HEK293 (cell line): Measurements from ENCODE around the gene MLLT10.

Source experiments
- GLIS1 ChIP-seq: fragments of 450-650 bp; formaldehyde crosslinking; IDR thresholded peaks from 2 replicates; pipeline ENCODE4 v1.5.1; 2016; ENCODE audit warnings: missing biosample characterization, missing genetic modification characterization
- GLIS2 ChIP-seq: fragments of 450-650 bp; formaldehyde crosslinking; IDR thresholded peaks from 2 replicates; pipeline ENCODE4 v1.5.1; 2016; ENCODE audit warnings: missing biosample characterization, missing genetic modification characterization
- KLF8 ChIP-seq: fragments of 450-650 bp; formaldehyde crosslinking; IDR thresholded peaks from 2 replicates; pipeline ENCODE4 v1.5.1; 2016; ENCODE audit warnings: missing biosample characterization, missing genetic modification characterization
- MYNN ChIP-seq: fragments of 450-650 bp; formaldehyde crosslinking; IDR thresholded peaks from 2 replicates; pipeline ENCODE4 v1.5.1; 2016; ENCODE audit warnings: missing biosample characterization, missing genetic modification characterization, borderline replicate concordance
- OSR2 ChIP-seq: fragments of 450-650 bp; formaldehyde crosslinking; IDR thresholded peaks from 2 replicates; pipeline ENCODE4 v1.5.1; 2016; ENCODE audit warnings: missing biosample characterization, missing genetic modification characterization
- OVOL3 ChIP-seq: fragments of 450-650 bp; formaldehyde crosslinking; IDR thresholded peaks from 2 replicates; pipeline ENCODE4 v1.5.1; 2016; ENCODE audit warnings: missing biosample characterization, missing genetic modification characterization
- TRIM28 ChIP-seq: IDR thresholded peaks from 2 replicates; pipeline ENCODE4 v1.6.1; 2011; ENCODE audit warnings: low read length, control low read depth, borderline replicate concordance
- ZBTB1 ChIP-seq: fragments of 450-650 bp; formaldehyde crosslinking; IDR thresholded peaks from 2 replicates; pipeline ENCODE4 v1.5.1; 2016; ENCODE audit warnings: missing biosample characterization, missing genetic modification characterization
- ZBTB6 ChIP-seq: fragments of 450-650 bp; formaldehyde crosslinking; IDR thresholded peaks from 2 replicates; pipeline ENCODE4 v1.5.1; 2017; ENCODE audit warnings: missing biosample characterization, missing genetic modification characterization
- ZEB2 ChIP-seq: fragments of 450-650 bp; formaldehyde crosslinking; IDR thresholded peaks from 2 replicates; pipeline ENCODE4 v1.5.1; 2016; ENCODE audit warnings: missing biosample characterization, missing genetic modification characterization
- ZFP3 ChIP-seq: fragments of 450-650 bp; formaldehyde crosslinking; IDR thresholded peaks from 2 replicates; pipeline ENCODE4 v1.5.1; 2016; ENCODE audit warnings: low read depth, missing biosample characterization, missing genetic modification characterization
- ZNF16 ChIP-seq: fragments of 450-650 bp; formaldehyde crosslinking; IDR thresholded peaks from 2 replicates; pipeline ENCODE4 v1.5.1; 2016; ENCODE audit warnings: low read depth, missing biosample characterization, missing genetic modification characterization
- ZNF24 ChIP-seq: fragments of 450-650 bp; formaldehyde crosslinking; IDR thresholded peaks from 2 replicates; pipeline ENCODE4 v1.5.1; 2016; ENCODE audit warnings: missing biosample characterization, missing genetic modification characterization
- ZNF248 ChIP-seq: fragments of 450-650 bp; formaldehyde crosslinking; IDR thresholded peaks from 2 replicates; pipeline ENCODE4 v1.5.1; 2017; ENCODE audit warnings: missing biosample characterization, missing genetic modification characterization
- ZNF311 ChIP-seq: fragments of 450-650 bp; formaldehyde crosslinking; IDR thresholded peaks from 2 replicates; pipeline ENCODE4 v1.5.1; 2017; ENCODE audit warnings: missing biosample characterization, missing genetic modification characterization, borderline replicate concordance
- ZNF335 ChIP-seq: fragments of 450-650 bp; formaldehyde crosslinking; conservative IDR thresholded peaks from 2 replicates; pipeline ENCODE4 v1.5.1; 2016; ENCODE audit warnings: missing biosample characterization, missing genetic modification characterization
- ZNF341 ChIP-seq: fragments of 450-650 bp; formaldehyde crosslinking; IDR thresholded peaks from 2 replicates; pipeline ENCODE4; 2016; ENCODE audit warnings: low read depth, missing biosample characterization, missing genetic modification characterization
- ZNF391 ChIP-seq: fragments of 450-650 bp; formaldehyde crosslinking; IDR thresholded peaks from 2 replicates; pipeline ENCODE4 v1.5.1; 2016; ENCODE audit warnings: low read depth, missing biosample characterization, missing genetic modification characterization, borderline replicate concordance
- ZNF394 ChIP-seq: fragments of 450-650 bp; formaldehyde crosslinking; IDR thresholded peaks from 2 replicates; pipeline ENCODE4 v1.5.1; 2016; ENCODE audit warnings: missing biosample characterization, missing genetic modification characterization, mild to moderate bottlenecking, moderate library complexity, borderline replicate concordance
- ZNF510 ChIP-seq: fragments of 450-650 bp; formaldehyde crosslinking; IDR thresholded peaks from 2 replicates; pipeline ENCODE4 v1.5.1; 2018; ENCODE audit warnings: mild to moderate bottlenecking, missing genetic modification characterization, missing biosample characterization; ENCODE audit not compliant: insufficient replicate concordance
- ZNF600 ChIP-seq: fragments of 450-650 bp; formaldehyde crosslinking; IDR thresholded peaks from 2 replicates; pipeline ENCODE4 v1.5.1; 2016; ENCODE audit warnings: missing biosample characterization, missing genetic modification characterization
- ZNF830 ChIP-seq: fragments of 450-650 bp; IDR thresholded peaks from 2 replicates; pipeline ENCODE4 v1.5.0; 2018; ENCODE audit warnings: missing biosample characterization, missing genetic modification characterization, low read depth, mild to moderate bottlenecking, moderate library complexity
- TF ChIP-seq, protein P1 (sequence below): fragments of 450-650 bp; formaldehyde crosslinking; IDR thresholded peaks from 2 replicates; pipeline ENCODE4 v1.5.1; 2016; ENCODE audit warnings: missing biosample characterization, missing genetic modification characterization, borderline replicate concordance
- TF ChIP-seq, protein P2 (sequence below): fragments of 450-650 bp; formaldehyde crosslinking; optimal IDR thresholded peaks from 2 replicates; pipeline ENCODE3; 2016; ENCODE audit warnings: missing biosample characterization, mild to moderate bottlenecking, missing genetic modification characterization
- TF ChIP-seq, protein P3 (sequence below): fragments of 450-650 bp; formaldehyde crosslinking; IDR thresholded peaks from 2 replicates; pipeline ENCODE4 v1.5.1; 2016; ENCODE audit warnings: missing biosample characterization, missing genetic modification characterization
- TF ChIP-seq, protein P4 (sequence below): fragments of 450-650 bp; formaldehyde crosslinking; IDR thresholded peaks from 2 replicates; pipeline ENCODE4 v1.5.1; 2016; ENCODE audit warnings: missing biosample characterization, missing genetic modification characterization
- TF ChIP-seq, protein P5 (sequence below): fragments of 450-650 bp; formaldehyde crosslinking; IDR thresholded peaks from 2 replicates; pipeline ENCODE4 v1.5.1; 2016; ENCODE audit warnings: missing biosample characterization, missing genetic modification characterization

The MLLT10 gene

GRCh38 chr10:21517134-21518031 is 16.6 kb upstream of the MLLT10 start (continued):
- TF ChIP-seq, protein P1, sequence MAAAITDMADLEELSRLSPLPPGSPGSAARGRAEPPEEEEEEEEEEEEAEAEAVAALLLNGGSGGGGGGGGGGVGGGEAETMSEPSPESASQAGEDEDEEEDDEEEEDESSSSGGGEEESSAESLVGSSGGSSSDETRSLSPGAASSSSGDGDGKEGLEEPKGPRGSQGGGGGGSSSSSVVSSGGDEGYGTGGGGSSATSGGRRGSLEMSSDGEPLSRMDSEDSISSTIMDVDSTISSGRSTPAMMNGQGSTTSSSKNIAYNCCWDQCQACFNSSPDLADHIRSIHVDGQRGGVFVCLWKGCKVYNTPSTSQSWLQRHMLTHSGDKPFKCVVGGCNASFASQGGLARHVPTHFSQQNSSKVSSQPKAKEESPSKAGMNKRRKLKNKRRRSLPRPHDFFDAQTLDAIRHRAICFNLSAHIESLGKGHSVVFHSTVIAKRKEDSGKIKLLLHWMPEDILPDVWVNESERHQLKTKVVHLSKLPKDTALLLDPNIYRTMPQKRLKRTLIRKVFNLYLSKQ (tag by site-specific recombination) = no peak
- TF ChIP-seq ZEB2 (tag by site-specific recombination) = peak; percentile 82
- peak; percentile 92 for TF ChIP-seq ZNF600 (tag by site-specific recombination)
- TF ChIP-seq GLIS1 (tag by site-specific recombination) = peak; percentile 33; the same call in 1 of the 2 replicates
- TF ChIP-seq ZFP3 = no peak
- no peak for TF ChIP-seq MYNN
- no peak for TF ChIP-seq TRIM28
- TF ChIP-seq ZNF24 (tag by site-specific recombination) = peak; percentile 58; the same call in 1 of the 2 replicates
- TF ChIP-seq, protein P2, sequence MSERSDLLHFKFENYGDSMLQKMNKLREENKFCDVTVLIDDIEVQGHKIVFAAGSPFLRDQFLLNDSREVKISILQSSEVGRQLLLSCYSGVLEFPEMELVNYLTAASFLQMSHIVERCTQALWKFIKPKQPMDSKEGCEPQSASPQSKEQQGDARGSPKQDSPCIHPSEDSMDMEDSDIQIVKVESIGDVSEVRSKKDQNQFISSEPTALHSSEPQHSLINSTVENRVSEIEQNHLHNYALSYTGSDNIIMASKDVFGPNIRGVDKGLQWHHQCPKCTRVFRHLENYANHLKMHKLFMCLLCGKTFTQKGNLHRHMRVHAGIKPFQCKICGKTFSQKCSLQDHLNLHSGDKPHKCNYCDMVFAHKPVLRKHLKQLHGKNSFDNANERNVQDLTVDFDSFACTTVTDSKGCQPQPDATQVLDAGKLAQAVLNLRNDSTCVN (tag by site-specific recombination) = peak; percentile 93
- no peak for TF ChIP-seq ZNF16 (tag by site-specific recombination)
- no peak for TF ChIP-seq ZNF341
- no peak for TF ChIP-seq ZNF311 (tag by site-specific recombination)
- no peak for TF ChIP-seq ZNF830 (tag by site-specific recombination)
- TF ChIP-seq OSR2 (tag by site-specific recombination) = peak; percentile 21
- peak; percentile 88 for TF ChIP-seq ZNF394 (tag by site-specific recombination)
- no peak for TF ChIP-seq ZBTB1 (tag by site-specific recombination)
- TF ChIP-seq ZNF335 = peak; percentile 72
- peak; percentile 62; the same call in 1 of the 2 replicates for TF ChIP-seq GLIS2
- TF ChIP-seq, protein P3, sequence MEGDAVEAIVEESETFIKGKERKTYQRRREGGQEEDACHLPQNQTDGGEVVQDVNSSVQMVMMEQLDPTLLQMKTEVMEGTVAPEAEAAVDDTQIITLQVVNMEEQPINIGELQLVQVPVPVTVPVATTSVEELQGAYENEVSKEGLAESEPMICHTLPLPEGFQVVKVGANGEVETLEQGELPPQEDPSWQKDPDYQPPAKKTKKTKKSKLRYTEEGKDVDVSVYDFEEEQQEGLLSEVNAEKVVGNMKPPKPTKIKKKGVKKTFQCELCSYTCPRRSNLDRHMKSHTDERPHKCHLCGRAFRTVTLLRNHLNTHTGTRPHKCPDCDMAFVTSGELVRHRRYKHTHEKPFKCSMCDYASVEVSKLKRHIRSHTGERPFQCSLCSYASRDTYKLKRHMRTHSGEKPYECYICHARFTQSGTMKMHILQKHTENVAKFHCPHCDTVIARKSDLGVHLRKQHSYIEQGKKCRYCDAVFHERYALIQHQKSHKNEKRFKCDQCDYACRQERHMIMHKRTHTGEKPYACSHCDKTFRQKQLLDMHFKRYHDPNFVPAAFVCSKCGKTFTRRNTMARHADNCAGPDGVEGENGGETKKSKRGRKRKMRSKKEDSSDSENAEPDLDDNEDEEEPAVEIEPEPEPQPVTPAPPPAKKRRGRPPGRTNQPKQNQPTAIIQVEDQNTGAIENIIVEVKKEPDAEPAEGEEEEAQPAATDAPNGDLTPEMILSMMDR (tag by site-specific recombination) = peak; percentile 60; the same call in 1 of the 2 replicates
- TF ChIP-seq, protein P4, sequence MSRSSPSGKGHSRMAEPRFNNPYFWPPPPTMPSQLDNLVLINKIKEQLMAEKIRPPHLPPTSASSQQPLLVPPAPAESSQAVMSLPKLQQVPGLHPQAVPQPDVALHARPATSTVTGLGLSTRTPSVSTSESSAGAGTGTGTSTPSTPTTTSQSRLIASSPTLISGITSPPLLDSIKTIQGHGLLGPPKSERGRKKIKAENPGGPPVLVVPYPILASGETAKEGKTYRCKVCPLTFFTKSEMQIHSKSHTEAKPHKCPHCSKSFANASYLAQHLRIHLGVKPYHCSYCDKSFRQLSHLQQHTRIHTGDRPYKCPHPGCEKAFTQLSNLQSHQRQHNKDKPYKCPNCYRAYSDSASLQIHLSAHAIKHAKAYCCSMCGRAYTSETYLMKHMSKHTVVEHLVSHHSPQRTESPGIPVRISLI (tag by site-specific recombination) = no peak
- peak; percentile 13; the same call in 1 of the 2 replicates for TF ChIP-seq ZBTB6 (tag by site-specific recombination)
- no peak for TF ChIP-seq OVOL3 (tag by site-specific recombination)
- no peak for TF ChIP-seq ZNF391 (tag by site-specific recombination)
- TF ChIP-seq ZNF248 = no peak
- TF ChIP-seq, protein P5, sequence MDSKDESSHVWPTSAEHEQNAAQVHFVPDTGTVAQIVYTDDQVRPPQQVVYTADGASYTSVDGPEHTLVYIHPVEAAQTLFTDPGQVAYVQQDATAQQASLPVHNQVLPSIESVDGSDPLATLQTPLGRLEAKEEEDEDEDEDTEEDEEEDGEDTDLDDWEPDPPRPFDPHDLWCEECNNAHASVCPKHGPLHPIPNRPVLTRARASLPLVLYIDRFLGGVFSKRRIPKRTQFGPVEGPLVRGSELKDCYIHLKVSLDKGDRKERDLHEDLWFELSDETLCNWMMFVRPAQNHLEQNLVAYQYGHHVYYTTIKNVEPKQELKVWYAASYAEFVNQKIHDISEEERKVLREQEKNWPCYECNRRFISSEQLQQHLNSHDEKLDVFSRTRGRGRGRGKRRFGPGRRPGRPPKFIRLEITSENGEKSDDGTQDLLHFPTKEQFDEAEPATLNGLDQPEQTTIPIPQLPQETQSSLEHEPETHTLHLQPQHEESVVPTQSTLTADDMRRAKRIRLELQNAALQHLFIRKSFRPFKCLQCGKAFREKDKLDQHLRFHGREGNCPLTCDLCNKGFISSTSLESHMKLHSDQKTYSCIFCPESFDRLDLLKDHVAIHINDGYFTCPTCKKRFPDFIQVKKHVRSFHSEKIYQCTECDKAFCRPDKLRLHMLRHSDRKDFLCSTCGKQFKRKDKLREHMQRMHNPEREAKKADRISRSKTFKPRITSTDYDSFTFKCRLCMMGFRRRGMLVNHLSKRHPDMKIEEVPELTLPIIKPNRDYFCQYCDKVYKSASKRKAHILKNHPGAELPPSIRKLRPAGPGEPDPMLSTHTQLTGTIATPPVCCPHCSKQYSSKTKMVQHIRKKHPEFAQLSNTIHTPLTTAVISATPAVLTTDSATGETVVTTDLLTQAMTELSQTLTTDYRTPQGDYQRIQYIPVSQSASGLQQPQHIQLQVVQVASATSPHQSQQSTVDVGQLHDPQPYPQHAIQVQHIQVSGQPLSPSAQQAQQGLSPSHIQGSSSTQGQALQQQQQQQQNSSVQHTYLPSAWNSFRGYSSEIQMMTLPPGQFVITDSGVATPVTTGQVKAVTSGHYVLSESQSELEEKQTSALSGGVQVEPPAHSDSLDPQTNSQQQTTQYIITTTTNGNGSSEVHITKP = peak; percentile 66
- TF ChIP-seq KLF8 (tag by site-specific recombination) = peak; percentile 50; the same call in 1 of the 2 replicates
- no peak for TF ChIP-seq ZNF510
